GM21390 (cell line): ENCODE data around the gene PIGZ.
"Not testable (repeated sequence)": the region's sequence is repeated elsewhere in the genome, so short reads cannot be mapped to it uniquely, and the experiment has no call there.

Experiments
- ATAC-seq: cut with Tn5 transposase; IDR thresholded peaks from one replicate; pipeline ENCODE4 v1.9.1; 2021; ENCODE audit not compliant: unreplicated experiment

PIGZ gene

GRCh38 chr3:196962108-196962929 is 6.3 kb downstream of the PIGZ start:
- ATAC-seq: no peak

DNA sequence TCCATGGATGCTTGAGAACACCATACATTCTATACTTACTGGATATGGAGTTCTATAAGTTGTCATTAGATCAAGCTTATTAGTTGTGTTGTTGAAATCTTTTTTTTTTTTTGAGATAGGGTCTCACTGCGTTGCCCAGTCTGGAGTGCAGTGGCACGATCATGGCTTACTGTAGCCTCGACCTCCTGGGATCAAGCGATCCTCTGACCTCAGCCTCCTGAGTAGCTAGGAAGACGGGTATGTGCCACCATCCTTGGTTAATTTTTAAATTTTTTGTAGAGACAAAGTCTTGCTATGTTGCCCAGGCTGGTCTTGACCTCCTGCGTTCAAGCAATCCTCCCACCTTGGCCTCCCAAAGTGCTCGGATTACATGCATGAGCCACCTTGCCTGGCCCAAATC is 13.8 kb downstream of the PIGZ start:
- no peak for ATAC-seq

DNA sequence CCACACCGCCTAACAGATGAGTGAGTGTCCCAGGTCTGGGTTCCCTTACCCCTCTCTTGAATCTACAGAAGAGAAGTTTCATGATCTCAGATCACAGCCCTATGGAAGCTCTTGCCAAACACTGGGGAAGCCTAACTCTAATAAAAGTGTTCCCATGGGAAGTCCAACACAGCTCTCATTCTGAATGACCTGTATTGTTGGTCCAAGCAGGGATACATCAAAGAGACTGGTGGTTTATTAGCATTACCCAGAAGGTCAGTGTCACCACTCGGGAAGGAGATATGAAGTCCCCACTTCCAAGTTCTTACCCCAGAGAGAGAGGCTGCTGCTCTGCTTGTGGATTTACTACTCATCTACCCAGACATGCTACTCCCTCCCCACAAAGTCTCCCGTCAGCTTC is 17.3 kb downstream of the PIGZ start:
- ATAC-seq: no peak

GRCh38 chr3:196949750-196950149 is 18.9 kb downstream of the PIGZ start:
- ATAC-seq: no peak

- ATAC-seq: no peak
Measured at GRCh38 chr3:196949285-196949619, 19.4 kb downstream of the PIGZ start.

GRCh38 chr3:196948442-196949284 is 20.0 kb downstream of the PIGZ start:
- ATAC-seq: no peak

DNA sequence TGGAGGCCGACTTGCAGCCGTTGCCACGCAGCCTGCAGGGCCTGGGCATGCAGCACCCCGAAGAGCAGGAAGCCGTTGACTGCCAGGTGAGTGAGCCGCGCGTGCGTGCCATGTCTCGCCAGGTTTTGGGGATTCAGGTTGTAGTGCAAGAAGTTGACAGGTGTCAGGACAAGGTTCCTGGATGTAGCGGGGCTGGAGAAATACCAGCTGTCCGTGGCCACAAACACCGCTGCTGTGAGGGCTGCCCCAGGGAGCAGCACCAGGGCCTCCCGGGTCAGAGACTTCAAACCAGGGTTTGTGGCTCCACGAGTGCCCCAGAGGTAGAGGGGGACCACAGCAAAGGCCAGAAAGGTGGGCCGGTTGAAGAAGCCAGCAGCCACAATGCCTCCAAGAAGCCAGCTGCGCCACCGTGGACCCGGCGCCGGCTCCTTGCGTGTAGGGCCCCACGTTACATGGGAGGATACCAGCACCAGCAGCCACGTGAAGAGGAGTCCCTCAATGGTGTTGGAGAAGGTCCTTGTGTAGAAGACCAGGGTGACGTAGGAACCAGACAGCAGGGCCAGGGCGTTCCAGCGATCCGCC is 20.7 kb downstream of the PIGZ start:
- no peak for ATAC-seq

- ATAC-seq: no peak
Measured at GRCh38 chr3:196947136-196947859, 21.3 kb downstream of the PIGZ start.

GRCh38 chr3:196944037-196944790 is 24.4 kb downstream of the PIGZ start:
- ATAC-seq: not testable (repeated sequence)

- peak; percentile 4 for ATAC-seq
Measured at GRCh38 chr3:196942915-196943277, 25.7 kb downstream of the PIGZ start.

DNA sequence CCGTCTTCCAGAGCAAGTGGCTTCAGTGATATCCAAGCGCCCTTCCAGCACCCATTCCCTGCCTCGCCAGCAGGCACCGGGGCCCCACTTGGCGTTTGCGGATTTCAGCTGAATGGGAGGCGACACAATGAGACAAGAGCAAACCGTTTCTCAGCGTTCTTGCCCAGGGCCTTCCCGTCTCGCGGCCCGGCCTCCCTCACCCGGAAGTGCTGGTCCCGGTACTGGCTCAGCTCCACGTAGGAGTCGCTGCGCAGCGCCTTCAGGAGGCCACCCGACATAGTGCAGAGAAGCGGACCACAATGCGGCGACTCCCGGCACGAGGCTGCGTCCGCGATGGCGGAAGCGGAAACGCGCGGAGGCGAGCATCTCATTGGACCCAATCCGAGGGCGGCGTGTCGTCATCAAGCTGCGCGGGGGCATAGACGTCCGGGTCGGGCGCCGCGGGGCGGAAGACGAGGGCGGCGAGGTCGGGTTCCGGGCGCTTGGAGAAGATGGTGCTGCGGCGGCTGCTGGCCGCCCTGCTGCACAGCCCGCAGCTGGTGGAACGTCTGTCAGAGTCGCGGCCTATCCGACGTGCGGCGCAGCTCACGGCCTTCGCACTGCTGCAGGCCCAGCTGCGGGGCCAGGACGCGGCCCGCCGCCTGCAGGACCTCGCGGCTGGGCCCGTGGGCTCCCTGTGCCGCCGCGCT is 26.3 kb downstream of the PIGZ start, which contains the start of gene NCBP2:
TSS of gene NCBP2 (minus strand) at position 303 of the 689 bp plus-strand sequence. CDS start at position 278, 25 bp downstream.
- peak; percentile 88 for ATAC-seq

DNA sequence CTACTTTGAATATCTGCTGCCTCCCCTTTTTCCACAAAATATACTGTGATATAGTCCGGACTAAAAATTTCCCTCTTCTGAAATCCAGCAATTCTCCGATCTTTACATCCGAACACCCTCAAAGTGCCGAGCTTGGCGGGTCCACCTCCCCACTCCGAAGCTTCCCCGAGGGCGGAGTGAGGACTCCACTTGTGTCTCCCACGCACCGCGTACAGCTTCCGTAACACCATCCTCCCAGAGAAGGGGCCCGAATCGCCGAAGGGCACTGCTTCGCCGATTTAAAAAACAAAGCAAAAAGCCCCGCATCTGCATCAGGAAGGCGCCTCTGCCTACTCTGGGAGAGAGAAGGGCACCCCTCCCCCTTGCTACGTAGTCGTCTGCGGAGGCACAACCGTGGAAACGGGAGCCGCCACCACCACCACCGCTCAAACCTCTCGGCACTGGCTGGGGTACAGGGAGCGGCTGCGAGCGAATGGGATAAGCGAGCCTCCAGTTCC is 26.9 kb downstream of the PIGZ start:
- peak; percentile 33 for ATAC-seq

GRCh38 chr3:196938576-196938975 is 30.1 kb downstream of the PIGZ start:
- no peak for ATAC-seq

DNA sequence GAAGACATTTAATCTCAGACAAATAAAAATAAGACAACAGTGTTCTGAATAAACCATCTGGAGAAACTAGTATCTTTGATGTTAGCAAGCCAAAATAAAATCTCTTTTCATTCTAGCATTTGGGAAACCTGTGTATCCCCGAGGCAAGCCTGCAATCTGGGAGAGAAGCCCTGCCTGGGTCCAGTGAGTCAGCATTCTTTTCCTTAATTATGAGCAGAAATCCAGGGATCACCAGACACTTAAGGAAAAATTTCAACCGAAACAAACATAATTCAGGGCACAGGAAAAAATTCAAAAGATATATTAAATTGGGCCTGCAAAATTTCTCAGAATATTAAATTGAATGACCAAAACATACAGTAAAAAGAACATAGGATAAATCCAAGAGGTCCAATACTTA is 30.5 kb downstream of the PIGZ start:
- ATAC-seq: no peak

DNA sequence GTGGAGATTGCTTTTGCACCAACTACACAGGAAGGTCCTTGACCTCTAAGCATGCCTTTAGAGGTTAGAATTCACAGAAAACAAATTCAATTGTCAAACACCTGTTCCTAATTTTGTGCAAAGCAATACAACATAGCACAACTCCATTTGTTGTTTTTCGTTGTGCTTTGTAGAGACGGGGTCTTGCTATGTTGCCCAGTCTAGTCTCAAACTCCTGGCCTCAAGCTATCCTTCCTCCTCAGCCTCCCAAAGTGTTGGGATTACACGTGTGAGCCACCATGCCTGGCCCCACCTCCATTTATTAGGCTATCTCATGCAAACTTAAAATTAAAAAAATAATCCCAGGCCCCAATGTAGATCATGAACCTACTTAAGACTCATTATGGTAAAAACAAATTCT is 32.3 kb downstream of the PIGZ start:
- ATAC-seq: no peak

DNA sequence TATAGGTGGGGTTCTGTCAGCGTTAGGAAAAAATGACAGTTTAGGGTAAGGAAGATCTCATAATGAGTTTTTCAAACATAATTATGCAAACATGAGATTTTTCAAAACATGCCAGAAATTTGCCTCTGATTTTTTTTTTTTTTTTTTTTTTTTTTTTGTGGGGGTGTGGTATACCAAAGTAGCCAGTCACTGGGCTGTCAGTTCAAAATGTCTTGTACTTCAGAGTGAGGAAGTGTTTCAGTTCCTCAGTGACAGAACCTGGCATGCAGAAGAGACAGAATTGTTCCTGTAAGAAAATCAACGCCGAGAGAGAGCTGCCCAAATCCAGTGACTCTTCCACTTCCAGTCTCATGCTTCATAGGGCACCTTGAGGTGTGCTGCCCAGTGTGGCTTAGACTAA is 36.0 kb downstream of the PIGZ start:
- no peak for ATAC-seq

DNA sequence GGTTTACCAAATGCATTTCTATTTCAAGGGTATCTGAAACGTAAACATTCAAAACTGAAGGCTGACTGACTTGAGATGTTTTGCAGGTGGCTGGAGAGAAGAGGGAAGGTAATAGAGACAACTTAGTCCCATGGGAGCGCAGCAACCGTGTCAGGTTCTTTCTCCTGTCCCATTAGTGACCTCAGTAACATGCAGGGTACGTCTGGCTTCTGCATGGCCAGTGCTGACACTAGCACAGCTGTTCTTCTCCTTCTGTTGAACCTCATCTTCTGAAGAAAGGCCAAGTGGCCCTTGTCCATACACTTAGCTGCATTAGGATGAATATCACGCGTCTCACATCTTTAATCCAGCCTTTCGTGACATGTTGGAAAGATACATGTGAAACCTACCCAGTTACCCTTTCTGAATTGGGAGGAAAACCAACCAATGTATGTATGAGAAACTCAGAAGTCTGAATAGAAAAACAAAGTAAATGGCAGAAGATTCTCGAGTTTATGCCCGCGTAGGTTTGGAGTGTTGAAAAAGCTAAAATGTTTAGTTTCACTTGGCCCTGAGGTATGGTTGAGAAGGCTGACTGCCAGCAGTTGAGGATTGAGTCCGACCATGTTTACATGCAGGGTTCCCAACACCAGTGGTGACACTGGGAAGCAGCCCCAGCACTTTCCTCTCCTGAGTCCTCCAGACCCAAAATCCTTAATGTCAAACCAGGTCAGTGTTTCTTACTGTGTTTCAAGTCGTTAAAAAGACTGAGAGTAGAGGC is 36.6 kb downstream of the PIGZ start:
- no peak for ATAC-seq

DNA sequence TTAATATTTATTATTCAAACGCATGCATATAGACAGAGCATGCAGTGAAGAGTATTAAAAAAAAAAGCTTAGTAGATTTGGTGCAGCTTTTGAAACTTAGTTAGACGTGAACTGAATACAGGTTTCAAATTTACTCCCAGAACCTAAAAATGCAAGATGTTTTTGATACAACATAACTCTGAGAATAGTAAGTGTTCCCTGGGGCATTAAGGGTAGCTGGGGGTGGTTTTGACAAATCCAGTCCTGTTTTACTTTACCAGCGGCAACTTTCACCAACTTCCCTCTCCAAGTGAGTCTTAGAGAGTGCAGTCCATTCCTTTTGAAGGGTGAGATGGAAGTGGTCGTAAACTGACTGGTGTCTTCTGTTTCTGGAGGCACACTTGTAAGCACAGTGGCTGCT is 37.5 kb downstream of the PIGZ start:
- ATAC-seq: no peak
